ENCODE results near the gene ARID1A.
"Not testable (repeated sequence)": the region's sequence is repeated elsewhere in the genome, so short reads cannot be mapped to it uniquely, and the experiment has no call there.

The ARID1A gene

DNA sequence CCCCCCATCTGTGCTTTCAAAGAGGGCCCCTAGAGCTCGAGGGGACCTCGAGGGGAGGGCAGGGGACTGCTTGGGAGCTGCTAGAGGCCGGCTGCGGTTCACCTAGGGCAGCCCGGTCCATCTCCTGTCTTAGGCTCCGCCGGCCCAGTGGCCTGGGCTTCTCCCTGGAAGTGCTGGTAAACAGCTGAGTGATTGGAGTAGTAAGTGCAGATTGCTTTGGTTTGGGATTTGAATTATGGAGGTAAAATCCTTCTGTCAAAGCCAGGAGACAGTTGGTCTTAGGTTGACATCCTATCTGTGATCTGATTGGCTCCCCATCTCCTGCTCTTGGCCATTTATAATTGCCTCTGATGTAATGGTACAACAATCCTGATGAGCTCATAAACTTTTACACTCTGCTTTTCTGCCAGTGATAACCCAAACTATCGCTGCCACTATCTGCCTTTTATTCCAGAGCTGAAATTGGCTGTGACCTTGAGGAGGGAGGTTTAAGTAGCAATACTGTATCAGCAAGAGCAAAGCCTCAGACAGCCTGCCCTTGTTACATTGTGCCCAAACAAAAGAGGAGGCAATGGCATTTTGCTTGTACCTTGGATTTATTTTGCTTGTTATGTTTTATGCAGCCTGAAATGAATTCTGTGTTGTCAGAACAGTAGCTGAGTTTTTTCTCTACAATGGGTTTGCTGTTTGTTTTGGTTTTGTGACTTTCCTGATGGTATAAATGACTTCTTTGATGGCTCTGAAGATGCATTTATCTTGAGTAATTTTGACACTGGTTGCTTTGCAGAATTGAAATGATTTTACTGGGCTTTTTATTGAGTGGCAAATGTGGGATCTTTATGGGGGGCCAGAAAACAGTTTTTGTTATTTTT is 2.4 kb downstream of the ARID1A start:
- DNase-seq: peak; percentile 52

- no peak for DNase-seq
Observed at GRCh38 chr1:26700711-26701110, 4.9 kb downstream of the ARID1A start.

- no peak for DNase-seq
Observed at GRCh38 chr1:26701266-26701994, 5.6 kb downstream of the ARID1A start.

GRCh38 chr1:26701995-26702679 is 6.3 kb downstream of the ARID1A start:
- no peak for DNase-seq

GRCh38 chr1:26702680-26703038 is 6.8 kb downstream of the ARID1A start:
- DNase-seq: no peak

DNA sequence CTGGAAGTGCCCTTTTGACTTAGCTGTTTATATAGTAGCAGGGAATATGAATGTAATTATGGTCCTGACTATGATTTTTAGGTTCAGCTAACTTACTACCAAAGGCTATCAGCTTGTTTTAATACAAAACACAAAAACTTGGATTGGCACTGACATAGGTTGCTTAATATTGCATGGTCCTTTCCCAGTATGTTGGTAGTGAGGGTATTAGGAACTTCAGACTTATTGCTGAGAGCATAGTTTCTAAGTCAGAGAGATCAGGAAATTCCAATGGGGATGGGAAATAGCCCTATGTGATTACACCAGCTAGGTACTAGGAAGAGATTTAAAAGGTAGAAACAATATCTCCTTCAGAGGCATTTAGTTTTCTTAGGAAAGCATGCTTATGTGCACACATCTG is 7.7 kb downstream of the ARID1A start:
- DNase-seq: no peak

GRCh38 chr1:26704629-26705028 is 8.8 kb downstream of the ARID1A start:
- no peak for DNase-seq

- DNase-seq: not testable (repeated sequence)
Observed at GRCh38 chr1:26705227-26705626, 9.4 kb downstream of the ARID1A start.

- no peak for DNase-seq
Observed at GRCh38 chr1:26705788-26706311, 10.0 kb downstream of the ARID1A start.

DNA sequence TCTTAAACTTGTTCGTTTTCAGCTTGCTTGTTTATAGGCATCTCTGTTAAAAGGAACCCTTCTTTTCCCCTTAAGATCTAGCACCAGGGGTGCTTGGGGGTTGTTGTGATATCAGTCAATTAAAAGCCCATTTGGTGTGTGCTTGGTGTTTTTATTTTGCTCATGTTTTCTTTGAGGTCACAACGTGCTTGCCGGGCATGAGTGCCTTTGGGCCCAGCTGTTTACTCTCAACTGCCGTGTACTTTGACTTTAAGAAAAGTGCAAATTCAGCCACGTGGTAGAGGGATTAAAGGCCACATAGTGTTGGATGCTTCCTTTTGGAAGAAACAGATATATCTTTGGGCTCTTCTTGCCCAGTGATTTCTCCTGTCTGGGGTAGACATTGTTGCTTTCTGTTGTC is 10.5 kb downstream of the ARID1A start:
- no peak for DNase-seq

DNA sequence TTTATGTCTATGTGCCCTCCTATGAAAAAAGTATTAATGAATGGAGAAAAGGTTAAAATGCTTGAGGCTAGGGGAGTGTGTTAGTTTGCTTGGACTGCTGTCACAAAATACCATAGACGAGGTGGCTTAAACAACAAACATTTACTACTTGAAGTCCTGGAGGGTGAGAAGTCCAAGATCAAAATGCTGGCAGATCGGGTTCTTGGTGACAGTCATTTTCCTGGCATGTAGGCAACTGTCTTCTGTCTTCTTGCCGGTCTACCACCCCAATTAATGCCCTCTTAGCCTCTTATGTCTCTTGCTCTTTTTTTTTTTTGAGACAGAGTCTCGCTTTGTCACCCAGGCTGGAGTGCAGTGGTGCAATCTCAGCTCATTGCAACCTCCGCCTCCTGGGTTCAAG is 15.0 kb downstream of the ARID1A start:
- no peak for DNase-seq

DNA sequence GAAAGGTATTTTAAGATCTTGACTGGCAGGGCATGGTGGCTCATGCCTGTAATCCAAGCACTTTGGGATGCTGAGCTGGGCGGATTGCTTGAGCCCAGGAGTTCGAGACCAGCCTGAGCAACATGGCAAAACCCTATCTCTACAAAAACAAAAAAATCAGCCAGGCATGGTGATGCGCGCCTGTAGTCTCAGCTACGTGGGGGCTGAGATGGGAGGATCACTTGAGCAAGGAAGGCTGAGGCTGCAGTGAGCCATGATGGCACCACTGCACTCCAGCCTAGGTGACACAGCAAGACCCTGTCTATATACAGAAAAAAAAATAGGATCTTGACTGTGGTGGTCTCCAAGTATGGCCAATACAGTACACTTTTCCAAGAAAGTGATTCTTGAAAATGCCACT is 16.0 kb downstream of the ARID1A start:
- no peak for DNase-seq

DNA sequence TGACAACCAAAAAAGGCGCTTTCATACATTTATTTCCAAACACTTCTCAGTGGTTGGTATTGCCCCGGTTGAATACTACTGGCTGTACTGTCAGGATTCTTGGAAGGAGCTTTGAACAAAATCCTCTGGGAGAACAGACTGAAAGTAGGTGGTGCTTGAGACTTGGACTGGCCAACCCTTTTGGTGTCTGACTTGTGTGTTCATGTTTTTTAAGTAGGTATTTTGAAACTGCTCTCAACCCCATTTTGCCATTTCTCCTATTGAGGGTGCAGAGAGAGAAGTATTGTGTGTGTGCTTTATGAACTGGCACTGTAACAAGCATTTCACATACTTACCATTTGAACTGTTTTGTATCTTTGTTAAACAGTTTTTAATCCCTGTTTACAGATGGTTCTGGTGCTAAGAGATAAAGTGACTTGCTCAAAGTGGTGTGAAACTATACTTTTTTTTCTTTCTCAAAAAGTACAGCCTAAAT is 21.2 kb downstream of the ARID1A start:
- no peak for DNase-seq

DNA sequence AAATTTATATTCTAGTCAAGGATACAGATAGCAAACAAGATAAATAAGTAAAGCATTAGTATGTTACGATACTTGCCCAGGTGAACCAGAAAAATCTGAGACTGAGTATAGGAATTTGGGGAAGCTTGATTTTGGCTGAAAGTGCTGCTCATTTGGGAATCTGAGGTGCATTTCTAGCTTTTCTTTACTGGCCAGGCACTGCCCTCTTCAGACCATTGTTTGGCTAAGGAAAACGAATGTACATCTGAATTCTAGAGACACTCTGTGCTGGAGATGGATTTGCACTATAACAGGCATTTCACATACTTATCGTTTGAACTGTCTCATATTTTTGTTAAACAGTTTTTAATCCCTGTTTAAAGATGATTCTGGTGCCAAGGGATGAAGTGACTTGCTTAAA is 23.4 kb downstream of the ARID1A start:
- DNase-seq: no peak

DNA sequence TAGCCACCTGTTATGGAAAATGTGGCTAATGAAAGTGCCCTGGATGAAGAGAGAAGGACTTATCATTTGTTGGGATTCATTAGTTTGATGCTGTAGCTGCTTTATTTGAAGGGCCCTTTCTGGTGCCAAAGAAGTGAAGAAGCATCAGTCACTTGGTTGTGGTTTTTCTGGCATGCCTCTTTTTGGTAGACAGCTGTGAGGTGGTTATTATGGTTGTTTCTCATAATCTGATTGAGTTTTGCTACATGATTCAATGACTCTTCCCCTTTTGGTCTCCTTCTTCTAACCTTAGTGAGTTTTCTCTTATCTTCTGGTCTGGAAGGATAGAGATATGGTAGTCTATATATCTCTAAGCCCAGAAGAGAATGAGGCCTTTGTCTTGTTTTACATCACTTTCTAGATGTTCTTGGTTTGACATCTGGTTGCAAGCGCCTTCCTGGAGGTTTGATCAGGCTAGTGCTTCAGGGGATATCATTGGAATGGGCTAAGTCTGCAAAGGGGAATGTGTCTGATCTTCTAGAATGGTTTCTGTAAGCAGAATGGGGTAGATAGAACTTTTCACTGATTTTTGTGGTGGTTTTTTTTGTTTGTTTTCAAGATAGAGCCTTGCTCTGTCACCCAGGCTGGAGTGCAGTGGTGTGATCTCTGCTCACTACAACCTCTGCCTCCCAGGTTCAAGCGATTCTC is 26.0 kb downstream of the ARID1A start:
- no peak for DNase-seq

GRCh38 chr1:26723013-26723991 is 27.5 kb downstream of the ARID1A start:
- peak; percentile 13 for DNase-seq

DNA sequence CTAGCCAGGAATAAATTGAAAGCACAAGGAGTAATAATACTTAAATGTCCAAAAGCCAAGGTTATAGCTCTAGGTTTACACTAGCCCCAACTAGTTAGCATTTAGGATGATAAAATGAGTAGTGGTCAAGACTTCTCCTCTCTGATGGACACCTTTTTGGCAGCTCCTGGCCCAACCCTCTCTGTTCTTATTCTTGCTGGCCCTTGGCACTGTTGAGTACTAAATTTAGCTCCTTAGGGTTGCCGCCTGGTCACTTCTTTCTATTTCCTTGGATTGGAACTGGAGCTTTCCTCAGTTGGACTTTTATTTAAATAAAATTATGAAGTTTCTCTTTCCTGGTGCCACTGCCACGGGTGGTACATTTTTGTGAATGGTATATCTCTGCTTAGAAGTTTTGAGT is 28.3 kb downstream of the ARID1A start:
- DNase-seq: no peak

GRCh38 chr1:26724926-26725325 is 29.1 kb downstream of the ARID1A start:
- no peak for DNase-seq

GRCh38 chr1:26725904-26726303 is 30.1 kb downstream of the ARID1A start:
- not testable (repeated sequence) for DNase-seq

- no peak for DNase-seq
Observed at GRCh38 chr1:26726784-26727183, 31.0 kb downstream of the ARID1A start.

- DNase-seq: no peak
Observed at GRCh38 chr1:26727476-26727875, 31.7 kb downstream of the ARID1A start.

All from CD4-positive, alpha-beta T cell treated with Interferon gamma for 1 hour (primary cell).